ENCODE results near the gene ERGIC1. TPM values are rescaled to one million over a fixed set of nuclear protein-coding genes. Genes with fewer than 3 reads are reported as not detected.

ERGIC1 gene
- total RNA-seq, 4 donors from 2014 or later, result 54.4 to 108 (median 88.0) TPM

- Histone ChIP-seq H3K9me3 (no peaks in the 10 kb centered on the region), H3K4me3 (no peak overlapping the region), H3K36me3 (peaks cover 0 to 8% of the 10 kb centered on the region in 2 donors), H3K27ac (no peak overlapping the region), H3K27me3 (no peaks in the 10 kb centered on the region), H3K4me1 (peaks cover 5 to 6% of the 10 kb centered on the region in 2 donors)
- intact Hi-C loops (cut with DNase I; ENCODE audit: low total_unique reads), result no loop called here
- TF ChIP-seq CTCF (IDR thresholded peaks at IDR 0.05 in 4 of 5, conservative IDR thresholded peaks at IDR 0.05 in 1 of 5) (no peak), POLR2A (IDR thresholded peaks at IDR 0.05) (no peak)
- no peak for DNase-seq
- in situ Hi-C loops (cut with MboI; ENCODE audit: low sequenced_read_pairs in 4 of 4), result loop anchor here in 3 of 4 donors (5.0 to 25.0 kb wide), 3 partner anchors 204 to 464 kb away; partner anchors contain the start of gene SH3PXD2B (in 2 of the 3)
- ATAC-seq, result no peak
These were observed 92.7 kb downstream of the ERGIC1 start for GRCh38 chr5:172926796-172927195.

DNA sequence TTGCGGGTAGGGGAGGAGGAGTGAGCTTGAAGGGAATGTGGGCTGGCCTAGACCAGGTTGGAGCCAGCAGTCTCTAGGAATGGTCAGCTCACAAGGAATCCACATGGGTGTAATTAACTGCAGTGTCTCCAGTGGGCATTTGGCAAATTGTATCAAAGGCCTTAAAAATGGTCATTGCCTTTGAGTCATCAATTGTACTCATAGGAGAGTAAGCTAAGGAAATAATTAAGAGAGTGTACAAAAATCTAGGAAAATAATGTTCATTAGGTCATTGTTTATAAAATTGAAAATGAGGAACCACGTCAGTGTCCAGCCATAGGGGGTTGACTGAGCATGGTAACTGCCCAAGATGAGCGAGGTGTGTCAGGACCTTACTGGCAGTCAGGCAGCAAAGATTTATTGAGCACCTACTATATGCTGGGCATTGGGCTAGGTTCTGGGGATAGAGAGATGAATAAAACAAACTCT, 95.4 kb downstream of the ERGIC1 start:
- no peak for TF ChIP-seq POLR2A (IDR thresholded peaks at IDR 0.05)
- H3K9me3 ChIP-seq, result no peaks in the 10 kb centered on the region
- H3K36me3 ChIP-seq, result peaks cover 0 to 14% of the 10 kb centered on the region in 2 donors
- in situ Hi-C loops (cut with MboI; ENCODE audit: low sequenced_read_pairs in 4 of 4), result loop anchor here in 3 of 4 donors (5.0 to 25.0 kb wide), 3 partner anchors 207 to 467 kb away; partner anchors contain the start of gene SH3PXD2B (in 2 of the 3)
- no peak overlapping the region for H3K4me3 ChIP-seq
- ATAC-seq (no peak), DNase-seq (no peak)
- intact Hi-C loops (cut with DNase I; ENCODE audit: low total_unique reads), result no loop called here
- H3K4me1 ChIP-seq, result peaks cover 10 to 12% of the 10 kb centered on the region in 2 donors
- H3K27ac ChIP-seq, result no peak overlapping the region
- no peaks in the 10 kb centered on the region for H3K27me3 ChIP-seq

DNA sequence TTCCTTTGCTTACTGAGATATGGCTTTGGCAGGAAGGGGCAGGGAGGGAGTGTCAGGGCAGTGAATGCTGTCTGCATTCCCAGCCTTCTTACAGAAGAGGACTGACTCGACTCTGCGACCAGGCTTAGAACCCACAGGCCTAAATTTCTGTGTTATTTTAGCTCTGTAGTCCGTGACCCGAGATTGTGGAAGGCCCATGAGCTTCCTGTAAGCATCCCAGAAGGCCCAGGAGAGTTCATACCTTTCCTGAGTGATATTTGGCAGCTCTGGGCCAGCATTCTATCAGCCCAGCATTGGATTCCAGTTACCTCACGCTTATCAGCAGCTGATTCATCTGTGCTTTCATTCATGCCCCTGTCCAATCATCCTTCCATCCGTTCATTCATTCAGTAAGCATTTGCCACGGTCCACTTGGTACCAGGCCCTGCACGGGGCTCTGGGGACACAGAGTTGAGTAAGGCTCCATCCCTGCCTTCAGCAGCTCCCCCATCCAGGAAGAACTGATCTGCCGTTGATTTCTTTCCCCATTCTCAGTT, 97.0 kb downstream of the ERGIC1 start:
- ATAC-seq (peak; percentile 25 to 35), DNase-seq (peak in 1 of 2 donors; percentile 49)
- Histone ChIP-seq H3K4me3 (no peak overlapping the region), H3K36me3 (peaks cover 0 to 24% of the 10 kb centered on the region in 2 donors), H3K27ac (peak overlapping the region; percentile 39 to 67 (median 61)), H3K9me3 (no peaks in the 10 kb centered on the region), H3K4me1 (peaks cover 10 to 12% of the 10 kb centered on the region in 2 donors), H3K27me3 (no peaks in the 10 kb centered on the region)
- intact Hi-C loops (cut with DNase I; ENCODE audit: low total_unique reads) (loop anchor here (10.0 kb wide), 1 partner anchor 466 kb away; no protein-coding TSS in a partner anchor), in situ Hi-C loops (cut with MboI; ENCODE audit: low sequenced_read_pairs in 4 of 4) (loop anchor here (5.0 to 25.0 kb wide), 3 partner anchors 214 to 469 kb away; partner anchors contain the start of gene SH3PXD2B (in 2 of the 4))
- TF ChIP-seq POLR2A (IDR thresholded peaks at IDR 0.05) (no peak), CTCF (IDR thresholded peaks at IDR 0.05 in 4 of 5, conservative IDR thresholded peaks at IDR 0.05 in 1 of 5) (no peak)

- H3K36me3 ChIP-seq, result peaks cover 0 to 18% of the 10 kb centered on the region in 2 donors
These were observed 98.4 kb downstream of the ERGIC1 start for GRCh38 chr5:172932313-172933017.

More at GRCh38 chr5:172932313-172933017, 98.4 kb downstream of the ERGIC1 start:
- intact Hi-C loops (cut with DNase I; ENCODE audit: low total_unique reads), result loop anchor here (1.0 to 10.0 kb wide), 2 partner anchors 219 to 468 kb away; no protein-coding TSS in a partner anchor
- H3K27ac ChIP-seq, result peak overlapping the region in 3 of 4 donors; percentile 2 to 67 (median 65)
- peaks cover 10 to 12% of the 10 kb centered on the region in 2 donors for H3K4me1 ChIP-seq
- no peak overlapping the region for H3K4me3 ChIP-seq
- no peaks in the 10 kb centered on the region for H3K9me3 ChIP-seq
- DNase-seq, result peak; percentile 60 to 66
- TF ChIP-seq POLR2A (IDR thresholded peaks at IDR 0.05) (no peak), CTCF (IDR thresholded peaks at IDR 0.05 in 4 of 5, conservative IDR thresholded peaks at IDR 0.05 in 1 of 5) (peak; percentile 94 to 99 (median 98))
- ATAC-seq, result peak; percentile 73 to 92
- in situ Hi-C loops (cut with MboI; ENCODE audit: low sequenced_read_pairs in 4 of 4), result loop anchor here (5.0 to 25.0 kb wide), 3 partner anchors 215 to 470 kb away; partner anchors contain the start of gene SH3PXD2B (in 2 of the 4)
- no peaks in the 10 kb centered on the region for H3K27me3 ChIP-seq
